Psoas muscle (tissue), 8 donors: ENCODE results near the gene CLDN3. TPM values are rescaled to one million over a fixed set of nuclear protein-coding genes. Genes with fewer than 3 reads are reported as not detected.

Source experiments
- ATAC-seq, 4 donors: fragments of 200-7000 bp; cut with Tn5 transposase; one replicate each; pipeline ENCODE4 v1.9.1; 2020; ENCODE audit warnings: moderate library complexity in 3 of 4, mild to moderate bottlenecking in 2 of 4
- DNase-seq, 2 donors: peaks; one replicate each; pipeline ENCODE4 v3.0.0-alpha.2; 2020
- H3K27ac ChIP-seq: fragments of 200-600 bp; one replicate; pipeline ENCODE4 v1.8.0; 2022
- H3K27me3 ChIP-seq, 3 donors: fragments of 200-600 bp in 1 of 3; one replicate each; pipeline versions ENCODE4 v1.6.1 to v1.8.0; 2013 to 2022; ENCODE audit warnings: low read length in 2 of 3, mild to moderate bottlenecking in 2 of 3, moderate library complexity in 1 of 3; ENCODE audit not compliant: insufficient read depth in 3 of 3
- H3K36me3 ChIP-seq, 2 donors: fragments of 200-600 bp in 1 of 2; one replicate each; pipeline versions ENCODE4 v1.6.1 to v1.8.0; 2013 to 2022; ENCODE audit warnings: low read depth in 1 of 2, mild to moderate bottlenecking in 1 of 2, moderate library complexity in 1 of 2; ENCODE audit not compliant: insufficient read depth in 1 of 2
- H3K4me1 ChIP-seq: fragments of 200-600 bp; one replicate; pipeline ENCODE4 v1.8.0; 2022
- H3K4me3 ChIP-seq: fragments of 200-600 bp; one replicate; pipeline ENCODE4 v1.8.0; 2022; ENCODE audit warnings: mild to moderate bottlenecking
- H3K9me3 ChIP-seq: fragments of 200-600 bp; one replicate; pipeline ENCODE4 v1.8.0; 2022
- CTCF ChIP-seq: fragments of 200-600 bp; IDR thresholded peaks from one replicate; pipeline ENCODE4 v1.8.0; 2022; ENCODE audit warnings: antibody characterized with exemption
- WGBS, 3 donors: extraction: QIAGEN DNeasy Blood & Tissue Kit; methylation state at CpG; one replicate each; pipeline versions ENCODE4 v1.1.6 to v1.1.7; 2013; 5-methylcytosine and 5-hydroxymethylcytosine counted together
- intact Hi-C, 2 donors: fragments of 100-400 bp; cut with DNase I; formaldehyde crosslinking; loops; one replicate each; pipeline versions ENCODE4 v1.11.0 to v1.14.2; 2022
- polyA plus RNA-seq, 3 donors: library from polyadenylated mRNA; stranded (reverse); fragments of 200-250 nt; gene quantifications; one replicate each; pipeline ENCODE4 v1.2.3, GENCODE V29; 2013
- total RNA-seq, 4 donors: library from RNA; stranded (reverse); fragmentation: NEBNext Ultra II Directional in 2 of 4; extraction: Animal tissue kit (Norgen Biotek cat#: 25700) in 2 of 4; gene quantifications; one replicate each; pipeline versions ENCODE4 v1.2.1 to v1.2.4, GENCODE V29; 2021 to 2023
- donor health status: healthy with polysubstance abuse.
- donor health status: DM: no; HTN: no; CAD: no; lungs with moderate emphysema.
- donor health status: Bipolar disorder and iron deficiency.
- donor health status: healthy.
- donor health status: DM: yes; HTN: yes; CAD: no.
- donor health status: DM: no; HTN: no; CAD: no.
- donor health status: DM: no; HTN: no; CAD: no.
- donor health status: DM: yes; HTN: yes; CAD: no.

CLDN3 gene
- total and polyA plus RNA-seq, 7 donors = 0.04 to 0.17 (median 0.16) TPM; not detected in 4

- no peak for ATAC-seq
- no peaks in the 10 kb centered on the region for H3K9me3 ChIP-seq
- H3K4me1 ChIP-seq = no peaks in the 10 kb centered on the region
- intact Hi-C loops = no loop called here
- TF ChIP-seq CTCF = no peak
- no peak for DNase-seq
- peaks cover 0 to 2% of the 10 kb centered on the region in 2 donors for H3K36me3 ChIP-seq
- H3K27me3 ChIP-seq = no peaks in the 10 kb centered on the region
- H3K4me3 ChIP-seq = no peak overlapping the region
- no peak overlapping the region for H3K27ac ChIP-seq
- 53 to 57% (median 56%) methylated on average over 7 of the region's 7 CpGs for WGBS, 3 donors
These were observed 27.7 kb downstream of the CLDN3 start for GRCh38 chr7:73742338-73742752.

- no peak for DNase-seq
- 75 to 81% (median 79%) methylated on average over 5 of the region's 5 CpGs for WGBS, 3 donors
- Histone ChIP-seq H3K4me1 (no peaks in the 10 kb centered on the region), H3K9me3 (no peaks in the 10 kb centered on the region), H3K36me3 (peaks cover 3 to 8% of the 10 kb centered on the region in 2 donors), H3K27ac (no peak overlapping the region), H3K4me3 (no peak overlapping the region), H3K27me3 (no peaks in the 10 kb centered on the region)
- no peak for ATAC-seq
- intact Hi-C loops = no loop called here
- no peak for TF ChIP-seq CTCF
These were observed 28.5 kb downstream of the CLDN3 start for GRCh38 chr7:73741600-73741999.

GRCh38 chr7:73740771-73741170 lies 29.3 kb downstream of the CLDN3 start:
- Histone ChIP-seq H3K36me3 (peaks cover 4 to 16% of the 10 kb centered on the region in 2 donors), H3K4me1 (no peaks in the 10 kb centered on the region), H3K27me3 (no peaks in the 10 kb centered on the region), H3K9me3 (no peaks in the 10 kb centered on the region), H3K27ac (no peak overlapping the region), H3K4me3 (no peak overlapping the region)
- ATAC-seq (no peak), DNase-seq (no peak)
- intact Hi-C loops = no loop called here
- no peak for TF ChIP-seq CTCF
- WGBS, 3 donors = 62 to 77% (median 70%) methylated on average over 5 of the region's 5 CpGs

GRCh38 chr7:73740212-73740611 lies 29.9 kb downstream of the CLDN3 start:
- no peak for TF ChIP-seq CTCF
- no peak overlapping the region for H3K4me3 ChIP-seq
- peaks cover 4 to 20% of the 10 kb centered on the region in 2 donors for H3K36me3 ChIP-seq
- no peaks in the 10 kb centered on the region for H3K27me3 ChIP-seq
- intact Hi-C loops = no loop called here
- H3K27ac ChIP-seq = no peak overlapping the region
- ATAC-seq (no peak), DNase-seq (no peak)
- WGBS, 3 donors = 83 to 87% (median 85%) methylated on average over 7 of the region's 7 CpGs
- no peaks in the 10 kb centered on the region for H3K4me1 ChIP-seq
- no peaks in the 10 kb centered on the region for H3K9me3 ChIP-seq

GRCh38 chr7:73739387-73739767 lies 30.7 kb downstream of the CLDN3 start:
- no peak for DNase-seq
- TF ChIP-seq CTCF = no peak
- Histone ChIP-seq H3K27me3 (no peaks in the 10 kb centered on the region), H3K36me3 (peaks cover 4 to 20% of the 10 kb centered on the region in 2 donors), H3K9me3 (no peaks in the 10 kb centered on the region), H3K4me1 (no peaks in the 10 kb centered on the region), H3K4me3 (peak overlapping the region; percentile 91), H3K27ac (peak overlapping the region; percentile 83)
- WGBS, 3 donors = 46 to 54% (median 53%) methylated on average over 13 of the region's 13 CpGs
- intact Hi-C loops = loop anchor here in 1 of 2 donors (10.0 kb wide), 1 partner anchor 115 kb away; no protein-coding TSS in a partner anchor
- no peak for ATAC-seq
